HG02623 (cell line): Measurements from ENCODE around the gene SYTL3.

Experiments
- ATAC-seq: cut with Tn5 transposase; IDR thresholded peaks from one replicate; pipeline ENCODE4 v1.9.1; 2021; ENCODE audit warnings: moderate library complexity; ENCODE audit not compliant: unreplicated experiment

SYTL3 gene

DNA sequence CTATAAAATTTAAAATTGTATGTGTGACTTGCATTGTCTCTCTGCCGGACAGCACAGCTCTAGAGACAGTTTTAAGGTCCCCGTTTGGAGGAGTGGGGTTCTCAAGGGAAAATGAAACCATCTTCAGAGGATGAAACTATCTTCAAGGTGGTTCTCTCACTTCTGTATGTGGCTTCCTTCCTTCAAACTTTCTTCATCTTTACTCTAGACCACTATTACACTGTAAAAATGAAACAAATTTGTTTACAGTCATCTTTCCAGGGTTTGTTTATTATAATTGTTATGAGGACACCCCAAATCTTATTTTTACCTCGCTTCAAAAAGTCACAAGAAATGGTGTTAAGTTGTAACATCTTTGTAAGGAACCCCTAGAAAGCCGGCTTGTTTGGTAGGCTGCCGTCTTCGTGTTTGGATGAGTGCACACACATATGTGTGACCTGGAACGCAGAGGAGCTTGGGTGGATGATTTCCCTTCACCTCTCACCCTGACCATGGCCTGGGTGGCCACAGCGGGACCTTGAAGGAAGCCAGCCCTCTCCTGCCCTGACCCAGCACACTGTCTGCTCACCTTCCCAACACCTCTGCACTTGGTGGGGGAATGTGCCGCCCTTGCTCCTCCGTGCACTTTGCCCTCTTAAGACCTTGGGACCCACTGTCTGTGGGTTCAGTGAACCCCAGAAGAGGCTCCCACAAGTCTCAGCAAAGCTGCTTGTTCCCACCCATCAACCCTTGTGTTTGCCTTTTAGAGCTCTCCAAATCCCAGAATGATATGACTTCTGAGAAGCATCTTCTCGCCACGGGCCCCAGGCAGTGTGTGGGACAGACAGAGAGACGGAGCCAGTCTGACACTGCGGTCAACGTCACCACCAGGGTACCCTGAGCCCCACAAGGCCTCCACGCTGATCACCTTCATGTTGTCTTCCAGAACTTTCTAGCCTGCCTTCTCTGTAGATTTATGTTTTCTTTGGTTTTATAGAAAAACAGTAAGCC lies 67.8 kb downstream of the SYTL3 start:
- ATAC-seq = peak; percentile 59

DNA sequence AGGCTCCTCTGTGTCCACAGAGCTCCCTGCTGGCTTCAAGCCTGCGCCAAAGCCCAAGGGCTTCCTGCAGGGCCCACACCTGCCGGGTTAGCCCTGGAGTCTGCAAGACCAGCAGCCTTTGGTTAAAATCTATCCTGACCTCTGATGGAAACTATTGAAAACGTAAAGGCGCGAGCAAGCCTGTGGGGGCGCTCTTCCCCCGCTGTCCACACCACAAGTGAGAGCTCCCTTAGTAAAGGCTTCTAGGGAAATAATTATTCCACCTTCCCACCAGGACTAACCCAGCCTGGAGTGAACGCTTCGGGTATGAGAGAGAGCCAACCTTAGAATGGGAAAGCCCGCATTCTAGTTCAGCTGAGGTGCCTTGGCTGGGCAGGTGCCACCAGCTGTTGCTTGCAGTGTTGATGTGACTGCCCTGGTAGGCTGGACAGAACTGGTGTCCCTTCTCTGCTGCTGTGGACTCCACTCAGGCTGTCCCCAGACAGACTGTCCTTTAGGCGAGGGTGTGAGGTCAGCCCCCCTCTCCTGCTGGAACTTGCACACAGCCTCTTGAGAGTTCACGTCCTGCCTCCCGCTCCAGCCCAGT lies 68.7 kb downstream of the SYTL3 start:
- ATAC-seq = no peak

DNA sequence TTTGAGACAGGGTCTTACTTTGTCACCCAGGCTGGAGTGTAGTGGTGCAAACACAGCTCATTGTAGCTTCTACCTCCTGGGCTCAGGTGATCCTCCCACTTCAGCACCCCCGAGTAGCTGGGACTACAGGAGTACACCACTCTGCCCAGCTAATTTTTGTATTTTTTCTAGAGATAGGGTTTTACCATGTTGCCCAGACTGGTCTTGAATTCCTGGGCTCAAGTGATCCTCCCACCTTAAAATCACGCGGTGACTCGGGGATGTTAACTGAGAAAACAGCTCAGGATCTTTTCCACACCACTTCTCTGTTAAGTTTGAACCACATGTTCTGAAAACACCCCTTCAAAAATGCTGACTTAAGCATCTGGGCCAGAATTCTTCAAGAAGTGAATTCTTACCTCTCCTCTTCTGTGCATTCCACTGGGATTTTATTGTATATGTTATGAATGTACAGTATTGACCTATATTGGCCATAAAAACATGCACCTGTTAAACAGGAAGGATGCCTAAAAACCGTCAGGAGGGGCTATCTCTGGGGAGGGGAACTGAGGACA lies 72.4 kb downstream of the SYTL3 start:
- ATAC-seq = no peak

DNA sequence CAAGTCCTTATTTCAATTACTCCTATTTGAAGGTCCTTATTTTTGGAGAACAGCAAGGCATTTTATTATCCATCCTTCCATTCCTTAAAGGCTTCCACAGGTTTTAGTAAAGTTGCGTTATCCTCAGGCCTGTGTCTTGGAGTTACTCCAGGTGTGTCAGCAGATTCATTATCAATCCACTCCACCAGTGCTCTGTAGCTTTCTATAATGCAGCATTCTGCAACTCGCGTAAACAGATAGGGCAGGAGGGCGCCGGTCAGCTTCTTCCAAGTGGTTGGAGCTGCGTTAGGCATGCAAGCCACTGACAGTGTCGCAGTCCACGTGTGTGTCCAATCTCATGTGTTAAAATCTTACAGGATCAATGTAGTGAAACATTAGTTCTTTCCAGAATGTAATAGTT lies 75.8 kb downstream of the SYTL3 start:
- ATAC-seq = no peak

DNA sequence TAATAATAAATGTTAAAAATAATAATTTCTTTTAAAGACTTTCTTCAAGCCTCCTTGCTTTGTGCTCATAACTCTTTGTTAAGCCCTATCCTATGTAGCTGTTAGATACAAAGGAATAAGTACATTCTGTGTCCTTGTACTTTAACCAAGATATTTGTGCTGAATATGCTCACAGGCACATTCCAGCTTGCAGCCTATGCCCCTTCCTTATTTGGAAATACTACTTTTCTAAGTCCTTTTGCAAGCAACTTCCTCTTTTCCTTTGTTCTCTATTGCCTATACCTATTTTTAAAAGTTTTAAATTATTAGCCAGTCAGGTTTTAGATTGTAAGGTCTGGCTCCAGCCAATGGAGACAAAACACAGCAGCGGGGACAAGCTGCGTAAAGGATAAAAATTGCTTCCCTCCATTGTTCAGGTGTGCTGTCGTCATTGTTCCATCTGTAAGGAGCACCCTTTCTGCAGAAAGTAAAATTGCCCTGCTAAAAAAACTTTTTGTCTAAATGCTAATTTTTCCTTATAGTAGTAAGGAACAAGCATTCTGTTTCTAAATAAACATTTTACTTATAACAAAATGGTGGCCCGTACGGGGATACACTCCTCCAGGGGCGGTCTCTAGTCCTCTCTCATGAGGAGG lies 80.2 kb downstream of the SYTL3 start:
- no peak for ATAC-seq

DNA sequence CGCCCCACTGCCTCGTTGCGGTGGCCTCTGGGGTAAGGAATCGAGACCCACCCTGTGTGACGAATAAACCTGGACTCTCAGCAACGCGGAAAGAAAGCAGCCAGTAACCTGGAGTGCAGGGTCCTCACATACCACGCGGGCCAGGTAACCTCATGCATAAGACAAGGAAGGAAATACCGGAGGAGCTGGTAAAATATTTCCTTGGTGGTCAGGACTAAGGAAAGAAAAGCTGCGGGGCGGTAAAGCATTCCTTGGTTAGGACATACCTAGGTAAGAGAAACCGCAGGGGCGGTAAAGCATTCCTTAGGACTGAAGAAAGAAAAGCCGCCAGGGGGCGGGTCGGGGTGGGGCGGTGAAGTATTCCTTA lies 80.7 kb downstream of the SYTL3 start:
- ATAC-seq = no peak

DNA sequence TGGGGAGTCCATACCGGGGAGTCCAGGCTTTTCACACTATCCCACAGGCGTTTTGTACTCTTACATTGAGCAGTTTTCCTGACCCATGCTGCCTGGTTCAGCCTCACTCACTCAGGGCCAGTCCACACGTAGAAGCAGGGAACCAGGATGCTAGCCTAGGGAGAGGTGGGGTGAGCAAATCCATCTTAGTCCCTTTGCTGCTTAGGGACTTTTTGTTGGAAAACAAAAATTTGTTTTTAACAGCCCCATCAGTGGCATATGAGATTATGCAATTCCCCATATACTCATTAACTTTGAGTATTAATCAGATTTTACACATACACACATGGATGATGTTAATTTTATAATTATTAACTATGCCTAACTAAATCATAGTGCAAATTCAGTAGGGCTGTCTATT lies 85.2 kb downstream of the SYTL3 start:
- no peak for ATAC-seq

DNA sequence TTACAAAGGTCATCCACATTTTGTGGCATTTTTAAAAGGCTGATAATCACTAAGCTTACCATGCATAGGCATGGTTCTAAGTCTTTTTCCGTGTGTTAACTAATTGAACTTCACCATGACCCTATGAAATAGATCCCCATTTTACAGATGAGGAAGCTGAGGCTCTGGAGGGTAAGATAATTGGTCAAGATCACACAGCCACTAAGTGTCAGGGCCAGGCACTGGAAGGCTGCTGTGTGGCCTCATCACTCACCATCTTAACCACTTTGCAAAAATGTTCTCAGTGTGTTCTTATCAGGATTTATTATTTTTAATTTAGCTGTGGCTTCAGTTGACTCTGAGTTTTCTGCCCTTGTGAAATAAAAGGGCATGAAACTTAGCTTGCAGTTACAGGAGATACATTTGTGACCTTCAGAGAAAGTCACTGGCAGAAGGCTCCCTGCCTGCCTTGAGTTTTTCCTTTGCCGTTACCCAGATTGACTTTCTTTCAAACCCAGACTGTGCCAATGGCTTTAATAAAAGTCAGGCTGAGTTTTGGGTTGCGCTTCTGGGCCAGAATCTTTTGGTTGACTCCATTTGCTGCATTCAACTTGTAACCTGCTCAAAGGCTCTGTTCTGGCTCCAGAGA lies 87.3 kb downstream of the SYTL3 start:
- no peak for ATAC-seq

DNA sequence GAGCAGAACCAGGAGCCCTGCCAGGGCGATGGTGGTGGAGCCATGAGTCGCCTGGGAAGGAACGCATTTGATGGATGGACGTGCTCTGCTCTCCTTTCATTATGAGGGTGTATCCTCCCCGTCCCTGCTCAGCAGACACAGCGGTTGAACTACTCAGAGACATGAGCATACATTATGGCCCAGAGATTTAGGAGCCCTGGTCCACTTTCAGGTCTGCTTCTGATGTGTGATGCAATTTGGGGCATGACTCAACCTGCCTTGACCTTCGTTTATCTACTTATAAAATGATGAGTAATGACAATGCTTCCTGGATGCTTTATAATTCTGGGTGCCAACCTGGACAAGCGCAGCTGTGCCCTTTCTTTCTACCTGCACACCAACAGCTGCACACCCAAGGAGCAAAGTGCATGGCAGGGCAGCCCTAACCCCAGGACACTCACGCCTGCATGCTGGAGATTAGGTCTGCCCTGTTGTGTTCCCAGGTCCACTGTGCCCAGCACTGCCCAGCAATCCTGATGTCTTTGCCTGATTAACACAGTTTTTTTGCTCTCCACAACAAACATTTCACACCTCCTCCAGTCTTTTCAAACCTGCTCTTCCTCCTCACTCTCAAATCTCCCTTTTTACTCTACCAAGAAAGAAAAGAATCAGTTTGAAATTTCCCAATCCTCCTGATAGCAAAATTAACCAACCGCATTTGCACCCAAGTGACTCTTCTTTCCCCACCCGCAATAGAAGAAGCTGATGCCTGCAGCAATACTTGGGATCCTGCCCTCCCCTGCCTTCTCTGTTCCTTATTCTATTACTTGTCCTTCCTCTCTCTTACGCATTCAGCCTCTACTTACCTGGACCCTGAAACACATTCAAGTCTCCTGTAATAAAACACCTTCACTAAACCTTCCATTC lies 88.1 kb downstream of the SYTL3 start:
- no peak for ATAC-seq

DNA sequence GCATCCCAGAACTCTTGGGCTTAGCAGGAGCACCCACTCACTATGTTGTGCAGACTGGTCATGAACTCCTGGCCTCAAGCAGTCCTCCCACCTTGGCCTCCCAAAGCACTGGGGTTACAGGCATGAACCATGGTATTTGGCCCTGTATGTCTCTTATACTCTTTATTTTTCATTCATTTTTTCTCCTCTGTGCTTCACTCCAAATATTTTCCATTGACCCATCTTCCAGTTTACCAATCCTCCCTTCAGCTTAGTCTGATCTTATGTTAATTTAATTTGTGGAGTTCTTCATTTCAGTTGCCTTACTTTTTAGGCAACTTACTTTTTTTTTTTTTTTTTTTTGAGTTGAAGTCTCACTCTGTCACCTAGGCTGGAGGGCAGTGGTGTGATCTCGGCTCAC lies 89.8 kb downstream of the SYTL3 start:
- no peak for ATAC-seq

DNA sequence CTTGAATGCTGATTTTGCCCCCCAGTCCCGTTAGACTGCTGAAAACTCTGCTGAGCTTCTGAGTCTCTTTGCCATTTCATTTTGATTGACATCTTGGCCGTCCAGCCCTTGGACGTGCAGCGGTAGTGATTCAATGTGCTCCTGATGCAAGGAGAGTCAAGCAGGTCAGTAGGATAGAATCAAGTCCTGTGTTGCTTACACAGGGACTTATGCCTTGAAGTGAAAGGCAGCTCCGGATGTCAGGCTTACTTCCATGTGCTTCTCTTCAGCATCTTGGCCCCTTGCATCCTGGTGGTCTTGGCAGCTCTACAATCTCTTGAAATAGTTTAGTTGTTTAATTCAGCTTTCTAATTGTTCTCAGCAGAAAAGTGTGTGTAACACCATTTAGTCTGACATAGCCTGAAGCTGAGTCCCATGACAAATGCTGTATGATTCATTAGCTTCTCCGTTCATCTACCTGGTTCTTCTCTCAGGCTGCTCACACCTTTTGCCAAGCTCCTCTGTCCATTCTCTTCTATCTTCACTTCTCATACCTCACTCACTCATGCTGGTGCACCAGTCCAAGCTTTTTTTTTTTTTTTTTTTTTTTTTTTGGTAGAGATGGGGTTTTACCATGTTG lies 93.3 kb downstream of the SYTL3 start:
- ATAC-seq = no peak

DNA sequence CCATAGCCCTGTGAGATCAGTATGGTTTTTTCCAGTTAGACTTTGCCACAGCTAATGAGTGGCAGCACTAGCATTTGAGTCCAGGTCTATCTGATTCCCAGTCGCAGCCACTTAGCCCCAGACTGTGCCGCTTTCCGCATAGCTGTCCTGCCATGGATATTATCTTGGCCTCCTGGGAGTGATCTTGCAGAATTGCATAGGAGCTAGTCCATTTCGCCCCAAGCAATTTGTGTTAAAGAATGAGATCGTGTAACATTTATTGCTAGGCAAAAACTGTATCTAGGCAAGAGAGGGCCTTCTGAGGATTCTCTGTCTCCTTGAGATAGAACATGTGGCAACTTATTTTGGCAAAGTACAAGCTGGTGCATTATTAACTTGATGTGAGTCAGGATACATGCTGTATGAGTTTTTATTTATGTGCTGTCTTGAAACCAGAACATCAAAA lies 95.2 kb downstream of the SYTL3 start:
- no peak for ATAC-seq

DNA sequence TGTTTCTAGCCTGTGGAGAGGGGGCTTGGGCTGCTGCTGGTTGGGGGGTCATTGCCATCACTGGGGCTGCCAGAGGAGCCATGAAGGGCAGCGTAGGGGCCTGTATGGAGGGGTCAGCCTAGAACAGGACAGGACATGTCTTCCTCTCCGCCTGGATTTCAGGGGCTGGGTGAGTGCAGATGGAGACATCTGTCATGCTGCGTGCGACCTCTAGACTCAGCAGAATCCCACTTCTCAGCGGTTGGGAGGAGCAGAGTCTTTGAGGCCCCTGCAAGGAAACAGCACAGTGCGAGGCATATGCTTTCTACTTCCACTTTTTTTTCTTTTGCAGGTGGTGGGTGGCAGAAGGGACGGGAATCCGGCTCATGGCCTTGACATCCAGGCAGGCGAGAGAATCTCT lies 101.4 kb downstream of the SYTL3 start:
- ATAC-seq = no peak

DNA sequence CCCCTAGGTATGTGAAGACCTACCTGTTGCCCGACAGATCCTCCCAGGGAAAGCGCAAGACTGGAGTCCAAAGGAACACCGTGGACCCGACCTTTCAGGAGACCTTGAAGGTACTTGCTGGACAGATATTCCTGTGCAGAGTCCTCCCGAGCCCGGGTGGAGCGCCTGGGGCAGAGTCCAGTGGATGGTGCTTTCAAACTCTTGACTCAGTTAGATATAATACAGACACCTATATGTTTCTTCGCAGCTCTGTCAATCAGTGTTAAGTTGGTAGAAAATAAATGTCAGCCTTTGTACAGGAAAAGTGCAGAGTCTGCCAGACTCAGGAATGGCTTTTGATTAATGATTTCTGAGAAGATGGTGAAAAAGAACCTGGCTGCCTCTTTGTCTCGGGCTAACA lies 102.1 kb downstream of the SYTL3 start:
- no peak for ATAC-seq

DNA sequence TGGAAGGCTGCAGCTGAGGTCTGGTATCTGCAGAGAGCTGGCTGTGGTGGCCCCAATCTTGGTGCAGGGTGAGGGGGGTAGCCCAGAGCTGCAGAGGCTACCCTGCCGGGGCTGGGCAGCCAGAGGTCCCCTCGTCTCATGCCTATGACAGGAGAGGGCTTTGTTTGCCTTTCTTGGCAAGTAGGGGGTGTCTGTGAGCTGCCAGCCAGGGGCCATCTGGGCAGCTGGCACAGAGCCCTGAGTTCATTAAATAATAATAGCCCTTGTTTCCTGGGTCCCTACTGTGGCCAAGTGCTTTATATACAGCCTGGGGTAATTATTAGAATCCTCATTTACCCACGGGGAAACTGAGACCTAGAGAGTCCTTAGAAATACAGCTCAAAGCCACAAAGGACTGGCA lies 102.8 kb downstream of the SYTL3 start:
- ATAC-seq = no peak

DNA sequence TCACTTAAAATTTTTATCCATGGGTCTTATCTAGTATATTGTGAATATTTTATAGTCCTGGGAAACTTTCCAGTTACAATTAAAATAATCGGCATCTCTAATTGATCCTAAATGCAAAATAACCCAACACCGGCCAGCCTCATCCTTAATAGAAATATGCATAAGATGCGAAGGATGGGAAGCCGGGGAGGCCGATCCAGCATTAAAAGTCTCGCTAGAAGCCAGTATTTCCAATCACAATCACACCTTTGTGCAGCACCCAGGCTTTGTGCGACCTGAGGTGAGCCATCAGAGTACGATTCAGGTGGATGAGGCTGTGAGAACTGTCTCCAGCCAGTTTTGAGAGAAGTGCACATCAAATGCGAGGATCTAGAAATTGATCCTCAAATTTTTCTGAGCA lies 104.0 kb downstream of the SYTL3 start:
- ATAC-seq = no peak

DNA sequence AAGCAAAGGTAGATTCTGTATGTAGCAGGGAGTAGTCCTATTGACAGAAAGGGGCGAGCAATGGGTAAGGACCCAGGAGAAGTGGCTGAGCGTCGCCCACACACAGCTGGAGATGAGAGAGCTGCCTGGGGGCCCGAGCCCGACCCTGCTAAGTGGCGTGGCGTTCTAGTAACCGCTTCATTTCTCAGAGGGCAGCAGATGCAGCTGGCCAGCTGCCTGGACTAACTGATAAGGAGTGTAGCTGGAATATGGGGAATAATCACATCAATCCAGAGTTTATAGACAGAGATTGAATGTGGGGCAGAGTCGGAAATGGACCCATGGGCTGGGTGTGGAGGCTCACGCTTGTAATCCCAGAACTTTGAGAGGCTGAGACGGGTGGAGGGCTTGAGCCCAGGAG lies 104.9 kb downstream of the SYTL3 start:
- ATAC-seq = no peak

DNA sequence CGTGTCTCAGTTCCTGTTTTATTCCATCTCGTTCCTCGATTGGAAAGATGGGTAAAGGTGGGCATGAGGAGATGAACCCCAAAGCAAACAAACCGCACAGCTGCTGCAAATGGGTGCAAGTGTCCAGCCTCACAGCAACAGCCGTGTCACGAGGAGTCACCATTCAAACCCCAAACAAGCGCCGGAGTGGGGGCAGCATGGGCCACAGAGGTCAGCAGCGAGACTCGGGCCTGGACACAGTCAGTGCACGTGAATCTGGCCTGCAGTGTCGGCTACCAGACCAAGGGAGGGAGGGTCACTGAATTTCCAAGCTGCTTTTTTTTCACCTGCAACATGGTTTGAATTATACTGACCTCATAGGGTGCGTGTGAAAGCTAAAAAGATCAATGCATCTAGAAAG lies 105.8 kb downstream of the SYTL3 start:
- no peak for ATAC-seq

DNA sequence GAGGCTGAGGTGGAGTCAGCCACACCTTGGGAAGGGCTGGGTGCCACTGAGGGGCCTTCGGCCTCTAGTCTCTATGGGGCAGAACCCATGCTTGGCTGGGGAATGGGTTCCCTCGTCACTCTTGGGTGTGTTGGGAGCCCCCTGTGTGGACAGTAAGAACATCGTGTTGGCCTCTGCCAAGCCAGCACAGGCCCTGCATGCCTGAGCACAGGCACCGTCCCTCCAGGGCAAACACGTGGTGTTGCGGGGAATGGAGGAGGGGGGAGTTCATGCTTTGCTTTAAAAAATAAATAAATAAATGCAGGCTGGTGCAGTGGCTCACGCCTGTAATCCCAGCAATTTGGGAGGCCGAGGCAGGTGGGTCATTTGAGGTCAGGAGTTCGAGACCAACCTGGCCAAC lies 106.3 kb downstream of the SYTL3 start:
- no peak for ATAC-seq
